T-helper 17 cell (primary cell): ENCODE results near the gene MCTS1. TPM values are rescaled to one million over a fixed set of nuclear protein-coding genes. Genes with fewer than 3 reads are reported as not detected.

ENCODE experiments used
- ATAC-seq: fragments of 150-1000 bp; cut with Tn5 transposase; 2 replicates; pipeline ENCODE4 v1.10.0; 2021; ENCODE audit warnings: mild to moderate bottlenecking, moderate library complexity
- DNase-seq, 3 donors: peaks; one replicate each; pipeline versions ENCODE4 v3.0.0 to v3.0.0-alpha.2; 2020 to 2021
- H3K9me3 ChIP-seq: one replicate; pipeline ENCODE4 v1.7.0; 2013; ENCODE audit warnings: low read length, mild to moderate bottlenecking; ENCODE audit not compliant: control insufficient read depth, poor library complexity, severe bottlenecking
- H3K27ac Mint-ChIP-seq: one replicate; pipeline ENCODE4 v1.8.0; 2022; ENCODE audit warnings: mild to moderate bottlenecking, moderate library complexity, mixed read lengths
- H3K27me3 Mint-ChIP-seq: one replicate; pipeline ENCODE4 v1.8.0; 2022; ENCODE audit warnings: mixed read lengths
- H3K36me3 Mint-ChIP-seq: one replicate; pipeline ENCODE4 v1.8.0; 2022; ENCODE audit warnings: low read depth, mixed read lengths
- H3K4me1 Mint-ChIP-seq: one replicate; pipeline ENCODE4 v1.8.0; 2022; ENCODE audit warnings: mild to moderate bottlenecking, mixed read lengths
- H3K4me3 Mint-ChIP-seq: one replicate; pipeline ENCODE4 v1.8.0; 2022; ENCODE audit warnings: mild to moderate bottlenecking, moderate library complexity, mixed read lengths
- total RNA-seq, 4 donors: library from RNA in 2 of 4; stranded (reverse) in 2 of 4; gene quantifications; one replicate each; pipeline ENCODE4 v1.2.3 and lab custom pipeline; 2022 to 2026

The MCTS1 gene
- total RNA-seq (10 to 100 TPM; 16.2 to 19.6 TPM), total RNA-seq (lab: John Stamatoyannopoulos, UW) (18.3 to 29.2 reads per million in 2 donors)

DNA sequence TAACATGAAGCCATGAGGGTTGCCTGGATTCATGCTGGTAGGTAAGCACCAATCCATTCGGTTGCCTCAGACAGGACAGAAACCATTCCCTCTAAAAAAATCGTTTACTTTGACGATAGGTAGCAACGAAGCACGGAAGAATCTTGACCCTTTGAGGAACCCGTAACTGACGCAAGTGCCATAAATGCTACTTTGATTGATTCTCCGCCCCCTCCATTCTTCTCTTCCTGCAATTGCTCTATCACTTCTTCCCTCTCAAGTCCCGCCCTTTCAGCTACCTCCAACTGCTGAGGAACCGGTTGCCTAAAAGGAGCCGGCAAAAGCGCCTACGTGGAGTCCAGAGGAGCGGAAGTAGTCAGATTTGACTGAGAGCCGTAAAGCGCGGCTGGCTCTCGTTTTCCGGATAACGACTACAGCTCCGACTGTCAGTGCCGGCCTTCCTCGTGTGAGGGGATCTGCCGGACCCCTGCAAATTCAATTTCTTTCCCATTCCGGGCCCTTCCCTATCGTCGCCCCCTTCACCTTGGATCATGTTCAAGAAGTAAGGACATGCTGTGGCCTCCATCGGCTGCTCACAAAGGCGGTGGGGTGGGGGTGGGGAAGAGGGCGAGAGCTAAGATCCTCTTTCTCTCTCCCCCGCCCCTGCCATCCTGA is at the start of gene MCTS1:
Gene MCTS1 (plus strand): TSS at position 395 of the 654 bp plus-strand sequence. CDS start 136 bp downstream, at position 531.
- ATAC-seq = peak; percentile 95
- Mint-ChIP-seq H3K27ac (peak within 1 kb of the TSS; percentile 98), H3K27me3 (no peaks in the 10 kb centered on the region), H3K4me1 (peaks cover 5% of the 10 kb centered on the region), H3K36me3 (no peaks in the 10 kb centered on the region), H3K4me3 (peak within 1 kb of the TSS; percentile 98)
- peak; percentile 55 to 69 (median 56) for DNase-seq
- no peaks in the 10 kb centered on the region for H3K9me3 ChIP-seq

DNA sequence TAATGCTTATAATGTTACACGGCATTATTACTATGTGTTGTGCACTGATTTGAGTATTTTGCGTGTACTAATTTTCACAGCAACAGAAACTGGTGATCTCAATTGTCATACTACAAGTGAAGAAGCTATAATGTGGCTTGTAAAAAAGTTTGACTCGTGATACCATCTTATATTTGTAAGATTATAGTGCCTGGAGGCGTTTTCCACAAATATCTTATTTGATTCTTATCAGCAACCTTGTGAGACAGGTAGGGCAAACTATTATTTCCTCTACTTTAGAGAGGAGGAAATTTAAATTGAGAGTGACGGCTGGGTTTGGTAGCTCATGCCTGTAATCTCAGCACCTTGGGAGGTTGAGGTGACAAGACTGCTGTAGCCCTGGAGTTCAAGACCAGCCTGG is 47.6 kb upstream of the MCTS1 start:
- DNase-seq (no peak), ATAC-seq (no peak)
- Mint-ChIP-seq H3K27me3 (no peaks in the 10 kb centered on the region), H3K4me3 (no peak overlapping the region), H3K27ac (no peak overlapping the region), H3K36me3 (no peaks in the 10 kb centered on the region), H3K4me1 (peaks cover 5% of the 10 kb centered on the region)
- H3K9me3 ChIP-seq = no peaks in the 10 kb centered on the region

GRCh38 chrX:120559804-120560203 is 44.1 kb upstream of the MCTS1 start:
- DNase-seq (no peak), ATAC-seq (no peak)
- Mint-ChIP-seq H3K4me1 (peaks cover 12% of the 10 kb centered on the region), H3K4me3 (peak overlapping the region; percentile 99), H3K27me3 (no peaks in the 10 kb centered on the region), H3K27ac (peak overlapping the region; percentile 96), H3K36me3 (peaks cover 2% of the 10 kb centered on the region)
- H3K9me3 ChIP-seq = no peaks in the 10 kb centered on the region

DNA sequence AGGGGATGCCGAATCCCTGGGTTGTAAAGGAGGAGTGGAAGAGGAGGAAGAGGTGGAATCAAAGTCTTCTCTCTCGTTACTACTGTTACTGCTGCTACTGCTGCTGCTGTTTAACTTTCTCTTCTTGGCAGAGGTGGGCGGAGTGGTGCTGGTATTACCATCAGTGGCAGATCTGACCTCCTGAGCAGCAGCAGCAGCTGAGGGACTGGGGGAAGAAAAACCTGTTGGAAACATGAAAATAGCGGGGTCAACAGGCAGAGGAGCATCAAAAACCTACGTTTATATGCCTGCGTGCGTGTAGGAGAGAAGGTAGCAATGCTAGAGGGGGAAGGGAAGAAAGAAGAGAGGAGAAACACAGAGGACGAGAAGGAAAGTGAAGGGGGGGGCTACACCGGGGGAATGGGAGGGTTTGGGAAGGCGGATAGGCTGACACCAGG is 43.5 kb upstream of the MCTS1 start:
- no peaks in the 10 kb centered on the region for H3K9me3 ChIP-seq
- H3K36me3 Mint-ChIP-seq = peaks cover 2% of the 10 kb centered on the region
- peaks cover 9% of the 10 kb centered on the region for H3K4me1 Mint-ChIP-seq
- ATAC-seq (peak; percentile 39), DNase-seq (peak in 1 of 3 donors; percentile 4)
- H3K27ac Mint-ChIP-seq = peak overlapping the region; percentile 96
- H3K4me3 Mint-ChIP-seq = peak overlapping the region; percentile 99
- no peaks in the 10 kb centered on the region for H3K27me3 Mint-ChIP-seq

DNA sequence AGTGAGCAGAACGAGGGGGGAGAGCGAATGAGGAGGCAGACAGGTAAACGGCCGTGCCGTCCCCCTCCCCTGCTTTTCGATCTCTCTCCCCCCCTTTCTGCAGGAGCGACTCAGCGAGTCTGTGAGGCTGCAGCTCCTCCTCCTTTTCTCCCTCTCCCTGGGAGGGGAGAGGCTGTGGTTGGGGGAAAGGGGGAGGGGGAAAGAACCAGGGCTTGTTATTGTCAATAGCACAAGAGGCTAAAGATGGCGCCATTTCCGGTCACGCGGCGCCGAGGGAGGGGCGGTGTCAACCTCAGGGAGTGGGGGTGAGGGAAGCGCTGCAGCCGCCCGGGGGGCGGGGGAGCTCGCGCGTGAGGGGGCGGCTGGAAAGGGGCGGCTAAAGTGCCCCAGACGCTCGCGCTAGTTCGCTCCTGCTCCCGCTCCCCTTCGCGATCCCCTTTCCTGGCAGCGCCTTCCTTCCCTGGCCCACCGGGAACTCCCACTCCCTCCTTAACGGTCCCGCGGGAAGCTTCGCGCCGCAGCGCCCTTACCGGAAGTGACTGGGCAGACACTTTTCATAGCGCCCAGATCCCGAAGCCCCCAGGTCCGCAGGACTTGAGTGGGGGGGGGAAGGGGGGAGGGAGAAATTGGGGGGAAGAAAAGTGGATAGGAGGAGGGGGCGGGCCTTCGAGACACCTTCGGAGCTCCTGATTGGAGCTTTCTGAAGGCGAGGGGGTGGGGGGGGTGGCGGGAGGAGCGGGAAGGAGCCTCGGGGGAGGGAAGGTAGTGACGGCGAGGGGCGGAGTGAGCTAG is 42.9 kb upstream of the MCTS1 start, which contains the start of gene CUL4B:
Gene CUL4B (minus strand): TSS at position 121 of the 792 bp plus-strand sequence. CDS start 324 bp downstream, outside the sequence.
- peaks cover 9% of the 10 kb centered on the region for H3K4me1 Mint-ChIP-seq
- peak within 1 kb of the TSS; percentile 96 for H3K27ac Mint-ChIP-seq
- peak; percentile 78 to 86 (median 82) for DNase-seq
- peak; percentile 93 for ATAC-seq
- no peaks in the 10 kb centered on the region for H3K9me3 ChIP-seq
- H3K4me3 Mint-ChIP-seq = peak within 1 kb of the TSS; percentile 99
- peaks cover 2% of the 10 kb centered on the region for H3K36me3 Mint-ChIP-seq
- H3K27me3 Mint-ChIP-seq = no peaks in the 10 kb centered on the region

DNA sequence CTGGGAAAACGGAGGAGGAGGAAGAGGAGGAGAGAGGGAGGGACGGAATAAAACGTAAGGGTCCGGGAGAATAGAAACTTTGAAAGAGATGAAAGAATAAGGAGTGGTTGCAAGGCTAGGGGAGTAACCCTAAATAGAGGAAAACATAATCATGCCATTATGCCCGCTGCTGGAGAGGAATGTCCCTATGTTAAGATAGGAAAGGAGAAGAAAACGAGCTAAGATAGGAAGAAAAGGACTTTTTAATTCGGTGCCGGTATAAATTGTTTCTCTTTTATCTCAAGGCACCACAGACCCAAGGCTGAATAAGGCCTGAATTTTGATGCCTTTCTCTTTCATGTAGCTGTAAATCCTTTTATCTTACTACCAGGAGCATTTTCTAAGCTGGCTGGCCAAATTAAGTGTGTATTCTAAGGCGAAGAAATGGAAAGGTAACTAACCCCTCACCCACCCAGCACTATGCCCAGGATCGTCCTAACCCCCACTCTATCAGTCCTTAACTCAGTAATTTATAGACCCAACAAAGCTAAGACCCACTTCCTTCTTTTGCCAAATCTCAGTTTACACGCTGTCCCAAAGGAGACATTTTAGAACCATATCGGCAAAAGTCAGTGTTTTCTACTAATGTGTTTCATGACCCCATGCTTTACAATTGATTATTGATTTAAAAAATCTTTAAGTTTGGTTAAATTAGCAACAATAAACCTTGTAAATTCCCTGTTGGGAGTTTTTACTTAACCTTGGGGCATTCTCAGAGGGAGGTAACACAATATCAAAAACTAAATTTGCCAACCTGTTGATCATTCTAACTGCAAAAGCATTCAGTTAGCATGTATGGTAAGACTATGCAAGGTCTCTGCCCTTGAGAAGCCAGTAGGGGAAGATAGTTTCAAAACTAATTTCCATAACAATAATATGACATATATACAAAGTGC is 42.0 kb upstream of the MCTS1 start:
- Mint-ChIP-seq H3K4me3 (peak overlapping the region; percentile 99), H3K27me3 (no peaks in the 10 kb centered on the region), H3K27ac (peak overlapping the region; percentile 96), H3K36me3 (peaks cover 2% of the 10 kb centered on the region), H3K4me1 (peaks cover 9% of the 10 kb centered on the region)
- ATAC-seq (no peak), DNase-seq (no peak)
- H3K9me3 ChIP-seq = no peaks in the 10 kb centered on the region

DNA sequence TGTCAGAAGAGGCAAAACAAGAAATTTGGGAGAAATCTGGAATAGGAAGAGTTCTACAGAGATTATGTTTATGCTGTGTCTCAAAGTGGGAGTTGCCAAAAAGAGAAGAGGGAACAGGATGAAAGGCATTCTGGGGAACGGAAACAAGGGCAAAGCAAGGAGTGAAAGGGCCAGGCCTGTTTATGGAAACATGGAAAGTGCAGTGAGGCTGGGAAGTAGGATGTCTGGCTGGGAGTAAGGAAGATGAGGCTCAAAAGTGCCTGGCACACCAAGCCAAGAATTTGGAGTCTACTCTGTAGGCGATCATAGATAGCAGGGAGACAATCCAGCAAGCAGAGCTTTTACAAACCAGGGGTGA is 41.4 kb upstream of the MCTS1 start:
- Mint-ChIP-seq H3K27me3 (no peaks in the 10 kb centered on the region), H3K4me1 (peaks cover 7% of the 10 kb centered on the region), H3K27ac (peak overlapping the region; percentile 96), H3K4me3 (no peak overlapping the region), H3K36me3 (peaks cover 2% of the 10 kb centered on the region)
- no peaks in the 10 kb centered on the region for H3K9me3 ChIP-seq
- DNase-seq = no peak
- no peak for ATAC-seq

DNA sequence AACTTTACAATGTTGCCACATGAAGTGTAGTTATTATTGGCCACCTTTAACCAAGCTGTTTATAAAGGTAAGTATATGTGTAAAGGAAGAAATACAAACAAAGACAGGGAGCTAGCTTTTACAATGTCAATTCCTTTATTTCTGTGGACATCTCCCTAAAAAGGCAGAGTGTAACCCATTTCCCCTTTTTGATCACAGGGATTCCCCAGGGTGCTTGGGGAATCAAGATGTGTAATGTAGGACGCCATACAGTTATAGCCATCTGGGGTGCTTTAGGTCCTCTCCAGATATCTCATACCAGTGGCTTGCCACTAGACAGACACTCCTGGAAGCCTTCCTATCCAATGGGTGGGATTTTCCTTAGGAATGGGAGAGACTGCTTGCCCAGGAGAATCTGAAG is 39.0 kb upstream of the MCTS1 start:
- no peak overlapping the region for H3K4me3 Mint-ChIP-seq
- no peak for DNase-seq
- no peaks in the 10 kb centered on the region for H3K27me3 Mint-ChIP-seq
- H3K4me1 Mint-ChIP-seq = peaks cover 7% of the 10 kb centered on the region
- no peak overlapping the region for H3K27ac Mint-ChIP-seq
- H3K36me3 Mint-ChIP-seq = peaks cover 2% of the 10 kb centered on the region
- H3K9me3 ChIP-seq = no peaks in the 10 kb centered on the region
- no peak for ATAC-seq

- ATAC-seq = no peak
- Mint-ChIP-seq H3K36me3 (no peaks in the 10 kb centered on the region), H3K27ac (no peak overlapping the region), H3K4me3 (no peak overlapping the region), H3K4me1 (peaks cover 2% of the 10 kb centered on the region), H3K27me3 (no peaks in the 10 kb centered on the region)
- no peak for DNase-seq
- no peaks in the 10 kb centered on the region for H3K9me3 ChIP-seq
These were observed 37.1 kb upstream of the MCTS1 start for GRCh38 chrX:120566817-120567216.

DNA sequence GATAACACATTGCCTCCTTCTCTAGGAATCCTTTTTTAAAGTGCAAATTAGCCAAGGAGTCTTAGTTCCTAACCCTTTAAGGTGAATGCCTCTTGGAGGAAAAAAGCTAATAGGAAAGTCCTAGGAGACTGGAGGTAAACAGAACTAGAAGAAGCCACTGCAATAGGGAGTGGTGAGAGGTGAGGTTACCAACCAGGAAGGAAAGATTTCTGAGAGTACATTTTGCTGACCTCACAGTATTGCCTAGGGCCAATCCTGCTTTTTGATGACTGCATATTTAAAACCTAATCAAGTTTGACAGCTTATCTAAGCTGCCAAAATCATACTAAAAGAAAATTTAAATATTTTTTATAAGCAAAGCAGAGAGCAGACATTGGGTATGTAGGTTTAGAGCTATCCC is 35.9 kb upstream of the MCTS1 start:
- H3K4me1 Mint-ChIP-seq = no peaks in the 10 kb centered on the region
- no peak overlapping the region for H3K4me3 Mint-ChIP-seq
- ATAC-seq (no peak), DNase-seq (no peak)
- no peaks in the 10 kb centered on the region for H3K36me3 Mint-ChIP-seq
- no peak overlapping the region for H3K27ac Mint-ChIP-seq
- no peaks in the 10 kb centered on the region for H3K9me3 ChIP-seq
- no peaks in the 10 kb centered on the region for H3K27me3 Mint-ChIP-seq

- no peaks in the 10 kb centered on the region for H3K9me3 ChIP-seq
- DNase-seq (no peak), ATAC-seq (no peak)
- no peak overlapping the region for H3K27ac Mint-ChIP-seq
- H3K4me1 Mint-ChIP-seq = no peaks in the 10 kb centered on the region
- no peaks in the 10 kb centered on the region for H3K36me3 Mint-ChIP-seq
- no peak overlapping the region for H3K4me3 Mint-ChIP-seq
- no peaks in the 10 kb centered on the region for H3K27me3 Mint-ChIP-seq
These were observed 35.3 kb upstream of the MCTS1 start for GRCh38 chrX:120568609-120569008.

DNA sequence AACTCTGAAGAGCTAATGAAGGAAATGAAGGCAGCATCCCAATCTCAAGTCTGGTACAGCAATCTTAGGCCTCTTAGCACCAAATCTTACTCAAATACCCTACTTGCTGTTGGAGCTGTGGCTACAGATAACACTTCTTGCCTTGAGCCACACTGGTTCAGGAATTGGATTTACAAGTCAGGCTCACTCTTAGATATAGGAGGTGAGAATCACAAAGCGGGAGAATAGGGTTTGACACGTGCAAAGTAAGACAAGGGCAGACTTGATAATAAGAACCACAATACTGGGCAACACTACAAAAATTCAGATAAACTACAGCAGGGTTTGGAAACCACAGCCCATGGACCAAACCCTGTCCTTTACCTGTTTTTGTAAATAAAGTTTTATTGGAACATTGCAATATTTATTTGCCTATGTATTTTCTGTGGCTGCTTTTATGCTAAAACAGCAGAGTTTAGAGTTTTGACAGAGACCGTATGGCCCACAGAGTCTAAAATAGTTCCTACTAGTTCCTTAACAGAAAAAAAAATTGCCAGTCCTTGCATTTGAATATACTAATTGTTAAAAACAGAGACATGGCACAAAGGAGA is 33.8 kb upstream of the MCTS1 start:
- no peak overlapping the region for H3K27ac Mint-ChIP-seq
- no peak for ATAC-seq
- no peak overlapping the region for H3K4me3 Mint-ChIP-seq
- H3K27me3 Mint-ChIP-seq = no peaks in the 10 kb centered on the region
- no peaks in the 10 kb centered on the region for H3K9me3 ChIP-seq
- DNase-seq = no peak
- H3K36me3 Mint-ChIP-seq = no peaks in the 10 kb centered on the region
- no peaks in the 10 kb centered on the region for H3K4me1 Mint-ChIP-seq
